Panc1 (cell line): ENCODE data around the gene PRKG1. TPM values are rescaled to one million over a fixed set of nuclear protein-coding genes. Genes with fewer than 3 reads are reported as not detected.

Source experiments
- ATAC-seq: fragments of 200-7000 bp; cut with Tn5 transposase; 2 replicates; pipeline ENCODE4 v1.9.1; 2020; ENCODE audit warnings: mild to moderate bottlenecking, moderate library complexity
- BruUV-seq: library from RNA; stranded (reverse); fragments of 400-500 nt; replicated peaks from 2 replicates; lab custom pipeline; 2021; lab: Mats Ljungman, UMichigan
- CTCF ChIA-PET: fragments of 300-600 bp; sonication (Branson Sonifier 250); formaldehyde crosslinking; loops from one replicate; lab custom pipeline; 2022; ENCODE audit warnings: antibody characterized with exemption; lab: Charles Lee
- POLR2A ChIA-PET: fragments of 300-600 bp; sonication (Branson Sonifier 250); formaldehyde crosslinking; loops from one replicate; lab custom pipeline; 2022; ENCODE audit warnings: antibody characterized with exemption; lab: Charles Lee
- DNase-seq: peaks from one replicate; pipeline ENCODE4 v3.0.0-alpha.2; 2010; ENCODE audit warnings: low read depth, low spot score
- H3K27ac ChIP-seq: 2 replicates; pipeline ENCODE4 v1.5.1; 2011; ENCODE audit warnings: mild to moderate bottlenecking, low read length, inconsistent platforms
- H3K27me3 ChIP-seq: fragments of 200-500 bp; sonication (Bioruptor generic); 2 replicates; pipeline ENCODE4 v1.6.0; 2014; ENCODE audit warnings: low read length, inconsistent platforms; ENCODE audit not compliant: control insufficient read depth, insufficient read depth
- H3K36me3 ChIP-seq: fragments of 200-500 bp; sonication (Bioruptor generic); 2 replicates; pipeline ENCODE4 v1.5.1; 2014; ENCODE audit warnings: inconsistent platforms, mild to moderate bottlenecking, low read length, moderate library complexity; ENCODE audit not compliant: control insufficient read depth, insufficient read depth
- H3K4me1 ChIP-seq: 2 replicates; pipeline ENCODE4 v1.5.1; 2011; ENCODE audit warnings: inconsistent platforms, mild to moderate bottlenecking, low read length, moderate library complexity; ENCODE audit not compliant: control insufficient read depth, insufficient read depth
- H3K4me3 ChIP-seq, 2 experiments: 2 replicates each; pipeline ENCODE4 v1.5.1; 2011 to 2012; ENCODE audit warnings: low read depth in 2 of 2, low read length in 2 of 2, mild to moderate bottlenecking in 2 of 2, inconsistent platforms in 1 of 2, moderate library complexity in 1 of 2
- H3K9me3 ChIP-seq: fragments of 200-500 bp; sonication (Bioruptor generic); 2 replicates; pipeline ENCODE4 v1.5.1; 2014; ENCODE audit warnings: low read depth, mild to moderate bottlenecking, inconsistent platforms, low read length, moderate library complexity; ENCODE audit not compliant: control insufficient read depth, insufficient read depth
- POLR2AphosphoS5 ChIP-seq: IDR thresholded peaks from 2 replicates; pipeline ENCODE4 v1.6.1; 2012; ENCODE audit warnings: mild to moderate bottlenecking, low read depth, low read length, moderate library complexity
- REST ChIP-seq, 2 experiments: IDR thresholded peaks; 2 replicates each; pipeline ENCODE4 v1.6.1; 2011 to 2012; ENCODE audit warnings: low read depth in 2 of 2, control low read depth in 1 of 2, low read length in 1 of 2, mild to moderate bottlenecking in 1 of 2, moderate library complexity in 1 of 2; ENCODE audit not compliant: insufficient read depth in 1 of 2
- SIN3A ChIP-seq: IDR thresholded peaks from 2 replicates; pipeline ENCODE4 v1.6.1; 2012; ENCODE audit warnings: low read depth, mild to moderate bottlenecking, low read length, moderate library complexity, borderline replicate concordance; ENCODE audit not compliant: insufficient read depth
- TCF7L2 ChIP-seq: IDR thresholded peaks from 2 replicates; pipeline ENCODE4 v1.6.1; 2011; ENCODE audit warnings: mild to moderate bottlenecking, low read depth, low read length, inconsistent platforms
- in situ Hi-C: cut with HindIII; loops from 2 replicates; pipeline ENCODE4 v1.10.0; 2016; ENCODE audit warnings: low sequenced_read_pairs, low pct_unique_long_range_greater_than_20kb
- intact Hi-C: fragments of 100-400 bp; cut with micrococcal nuclease; formaldehyde crosslinking; loops from one replicate; pipeline ENCODE4 v1.10.0; 2022; ENCODE audit not compliant: unreplicated experiment
- total RNA-seq: library from RNA; stranded (reverse); gene quantifications from one replicate; pipeline ENCODE4 v1.2.1, GENCODE V29; 2021; ENCODE audit not compliant: unreplicated experiment
- TF ChIP-seq, protein P1 (sequence below): fragments of 450-650 bp; IDR thresholded peaks from 2 replicates; pipeline ENCODE4 v1.5.1; 2017; ENCODE audit warnings: mild to moderate bottlenecking

The PRKG1 gene
- total RNA-seq, 1 experiment from 2014 or later: 0.92 TPM

- in situ Hi-C loops: no loop called here
- Histone ChIP-seq H3K36me3 (no peaks in the 10 kb centered on the region), H3K9me3 (no peaks in the 10 kb centered on the region), H3K4me1 (no peaks in the 10 kb centered on the region), H3K4me3 (no peak overlapping the region), H3K27me3 (no peaks in the 10 kb centered on the region), H3K27ac (no peak overlapping the region)
- no peak for ATAC-seq
- ChIA-PET POLR2A (no interaction called here), CTCF (no interaction called here)
- DNase-seq: no peak
- intact Hi-C loops: no loop called here
- no TSS peak for BruUV-seq
- TF ChIP-seq TCF7L2 (no peak), POLR2AphosphoS5 (no peak), SIN3A (no peak), REST (IDR thresholded peaks at IDR 0.05; ENCODE audit: insufficient read depth in 1 of 2, low read depth in 2 of 2, low read length in 1 of 2) (no peak)
- TF ChIP-seq, protein P1, sequence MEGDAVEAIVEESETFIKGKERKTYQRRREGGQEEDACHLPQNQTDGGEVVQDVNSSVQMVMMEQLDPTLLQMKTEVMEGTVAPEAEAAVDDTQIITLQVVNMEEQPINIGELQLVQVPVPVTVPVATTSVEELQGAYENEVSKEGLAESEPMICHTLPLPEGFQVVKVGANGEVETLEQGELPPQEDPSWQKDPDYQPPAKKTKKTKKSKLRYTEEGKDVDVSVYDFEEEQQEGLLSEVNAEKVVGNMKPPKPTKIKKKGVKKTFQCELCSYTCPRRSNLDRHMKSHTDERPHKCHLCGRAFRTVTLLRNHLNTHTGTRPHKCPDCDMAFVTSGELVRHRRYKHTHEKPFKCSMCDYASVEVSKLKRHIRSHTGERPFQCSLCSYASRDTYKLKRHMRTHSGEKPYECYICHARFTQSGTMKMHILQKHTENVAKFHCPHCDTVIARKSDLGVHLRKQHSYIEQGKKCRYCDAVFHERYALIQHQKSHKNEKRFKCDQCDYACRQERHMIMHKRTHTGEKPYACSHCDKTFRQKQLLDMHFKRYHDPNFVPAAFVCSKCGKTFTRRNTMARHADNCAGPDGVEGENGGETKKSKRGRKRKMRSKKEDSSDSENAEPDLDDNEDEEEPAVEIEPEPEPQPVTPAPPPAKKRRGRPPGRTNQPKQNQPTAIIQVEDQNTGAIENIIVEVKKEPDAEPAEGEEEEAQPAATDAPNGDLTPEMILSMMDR: no peak
These were observed 323.0 kb downstream of the PRKG1 start for GRCh38 chr10:51397244-51397643.

DNA sequence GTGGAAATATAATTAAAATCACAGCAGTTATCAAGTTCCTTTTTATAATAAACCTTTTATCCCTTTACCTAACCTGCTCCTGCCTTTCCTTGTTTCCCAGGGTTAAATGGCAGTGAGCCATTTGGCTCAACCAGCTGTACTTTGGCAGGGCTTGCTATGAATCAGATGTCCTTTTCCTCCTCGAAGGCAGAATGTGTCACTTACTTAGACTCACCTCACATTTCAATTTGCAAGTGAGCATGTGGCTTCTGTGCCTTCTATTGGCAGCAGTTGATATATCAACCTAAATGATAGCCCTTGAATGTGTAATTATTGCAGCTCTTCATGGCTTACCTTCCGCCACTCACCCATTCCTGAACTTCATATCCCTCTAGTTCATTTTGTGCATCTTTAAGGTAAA lies 323.4 kb downstream of the PRKG1 start:
- no peak for ATAC-seq
- Histone ChIP-seq H3K4me3 (no peak overlapping the region), H3K9me3 (no peaks in the 10 kb centered on the region), H3K4me1 (no peaks in the 10 kb centered on the region), H3K36me3 (no peaks in the 10 kb centered on the region), H3K27me3 (no peaks in the 10 kb centered on the region), H3K27ac (no peak overlapping the region)
- BruUV-seq: no TSS peak
- ChIA-PET POLR2A (no interaction called here), CTCF (no interaction called here)
- in situ Hi-C loops (no loop called here), intact Hi-C loops (no loop called here)
- TF ChIP-seq POLR2AphosphoS5 (no peak), SIN3A (no peak), REST (IDR thresholded peaks at IDR 0.05; ENCODE audit: insufficient read depth in 1 of 2, low read depth in 2 of 2, low read length in 1 of 2) (no peak), TCF7L2 (no peak)
- TF ChIP-seq, protein P1: no peak
- no peak for DNase-seq
